ENCODE results near the gene UPB1. TPM values are rescaled to one million over a fixed set of nuclear protein-coding genes. Genes with fewer than 3 reads are reported as not detected.

The UPB1 gene
- total RNA-seq, 1 experiment from 2014 or later, result 0.11 TPM

GRCh38 chr22:24465566-24465965, 29.6 kb upstream of the UPB1 start:
- Histone ChIP-seq H3K36me3 (ENCODE audit: insufficient read depth, low read length, poor library complexity, severe bottlenecking) (no peaks in the 10 kb centered on the region), H3K4me3 (ENCODE audit: low read depth, low read length, poor library complexity, severe bottlenecking) (no peak overlapping the region), H3K4me1 (ENCODE audit: insufficient read depth, low read length, poor library complexity, severe bottlenecking) (peaks cover 18% of the 10 kb centered on the region), H3K27ac (ENCODE audit: low read depth, low read length, poor library complexity, severe bottlenecking) (no peak overlapping the region), H3K9me3 (ENCODE audit: low read depth, low read length, poor library complexity, severe bottlenecking) (no peaks in the 10 kb centered on the region), H3K27me3 (replicated peaks; ENCODE audit: insufficient read depth, low read depth, low read length, poor library complexity) (no peaks in the 10 kb centered on the region)
- TF ChIP-seq EZH2 (IDR thresholded peaks at IDR 0.05; ENCODE audit: borderline replicate concordance, low read depth, low read length, poor library complexity, severe bottlenecking) (no peak), CTCF (conservative IDR thresholded peaks at IDR 0.05; ENCODE audit: low read depth, low read length) (no peak)
- POLR2A ChIA-PET (ENCODE audit: low non-redundant PET), result no interaction called here
- no TSS peak for BruUV-seq (replicated peaks)
- CTCF ChIA-PET, result no interaction called here
- DNase-seq (ENCODE audit: low spot score), result no peak
- intact Hi-C loops (cut with micrococcal nuclease; ENCODE audit: unreplicated experiment), result no loop called here

GRCh38 chr22:24465975-24466374, 29.2 kb upstream of the UPB1 start:
- intact Hi-C loops (cut with micrococcal nuclease; ENCODE audit: unreplicated experiment), result no loop called here
- no peak for TF ChIP-seq EZH2 (IDR thresholded peaks at IDR 0.05; ENCODE audit: borderline replicate concordance, low read depth, low read length, poor library complexity, severe bottlenecking)
- TF ChIP-seq CTCF (conservative IDR thresholded peaks at IDR 0.05; ENCODE audit: low read depth, low read length), result no peak
- no peak for DNase-seq (ENCODE audit: low spot score)
- Histone ChIP-seq H3K27ac (ENCODE audit: low read depth, low read length, poor library complexity, severe bottlenecking) (no peak overlapping the region), H3K4me1 (ENCODE audit: insufficient read depth, low read length, poor library complexity, severe bottlenecking) (peaks cover 14% of the 10 kb centered on the region), H3K4me3 (ENCODE audit: low read depth, low read length, poor library complexity, severe bottlenecking) (no peak overlapping the region), H3K36me3 (ENCODE audit: insufficient read depth, low read length, poor library complexity, severe bottlenecking) (no peaks in the 10 kb centered on the region), H3K9me3 (ENCODE audit: low read depth, low read length, poor library complexity, severe bottlenecking) (no peaks in the 10 kb centered on the region), H3K27me3 (replicated peaks; ENCODE audit: insufficient read depth, low read depth, low read length, poor library complexity) (no peaks in the 10 kb centered on the region)
- ChIA-PET POLR2A (ENCODE audit: low non-redundant PET) (no interaction called here), CTCF (no interaction called here)
- no TSS peak for BruUV-seq (replicated peaks)

GRCh38 chr22:24466716-24467328, 28.3 kb upstream of the UPB1 start:
- CTCF ChIA-PET, result interaction anchor here (0.5 to 0.7 kb wide), 2 partner anchors 14 to 56 kb away, joined by 3 to 6 read pairs; no protein-coding TSS in a partner anchor
- peak; percentile 86 for DNase-seq (ENCODE audit: low spot score)
- intact Hi-C loops (cut with micrococcal nuclease; ENCODE audit: unreplicated experiment), result no loop called here
- Histone ChIP-seq H3K4me3 (ENCODE audit: low read depth, low read length, poor library complexity, severe bottlenecking) (no peak overlapping the region), H3K9me3 (ENCODE audit: low read depth, low read length, poor library complexity, severe bottlenecking) (no peaks in the 10 kb centered on the region), H3K27ac (ENCODE audit: low read depth, low read length, poor library complexity, severe bottlenecking) (peak overlapping the region; percentile 34), H3K36me3 (ENCODE audit: insufficient read depth, low read length, poor library complexity, severe bottlenecking) (no peaks in the 10 kb centered on the region), H3K27me3 (replicated peaks; ENCODE audit: insufficient read depth, low read depth, low read length, poor library complexity) (no peaks in the 10 kb centered on the region), H3K4me1 (ENCODE audit: insufficient read depth, low read length, poor library complexity, severe bottlenecking) (peaks cover 12% of the 10 kb centered on the region)
- TF ChIP-seq EZH2 (IDR thresholded peaks at IDR 0.05; ENCODE audit: borderline replicate concordance, low read depth, low read length, poor library complexity, severe bottlenecking) (no peak), CTCF (conservative IDR thresholded peaks at IDR 0.05; ENCODE audit: low read depth, low read length) (no peak)
- POLR2A ChIA-PET (ENCODE audit: low non-redundant PET), result no interaction called here
- no TSS peak for BruUV-seq (replicated peaks)

Data from A673 (cell line).